HepG2 (cell line): ENCODE results near the gene PMEL. TPM values are rescaled to one million over a fixed set of nuclear protein-coding genes. Genes with fewer than 3 reads are reported as not detected.
A peak's percentile ranks its signal among the peaks of the same experiment; 100 is the strongest.

ENCODE experiments used
- HNRNPL ChIP-seq: fragments of 200-400 bp; formaldehyde crosslinking; IDR thresholded peaks from 2 replicates; pipeline ENCODE4 v1.6.1; 2017; ENCODE audit warnings: mild to moderate bottlenecking, low read depth, low read length
- HOXA3 ChIP-seq: sonication (generic); formaldehyde crosslinking; IDR thresholded peaks from 2 replicates; pipeline ENCODE4 v1.5.0; 2020; ENCODE audit warnings: missing genetic modification reagents
- IRF2 ChIP-seq: IDR thresholded peaks from 2 replicates; pipeline ENCODE4 v1.6.1; 2018; ENCODE audit warnings: missing genetic modification reagents, missing compliant biosample characterization
- JUNB ChIP-seq: sonication (generic); formaldehyde crosslinking; IDR thresholded peaks from 2 replicates; pipeline ENCODE4 v1.8.0; 2022; ENCODE audit warnings: missing genetic modification reagents, mild to moderate bottlenecking, borderline replicate concordance
- KDM4B ChIP-seq: sonication (generic); formaldehyde crosslinking; IDR thresholded peaks from 2 replicates; pipeline ENCODE4 v1.4.0; 2020; ENCODE audit warnings: missing genetic modification reagents
- NCOR1 ChIP-seq: fragments of 200-600 bp; sonication (generic); IDR thresholded peaks from 2 replicates; pipeline ENCODE4 v1.7.0; 2017; ENCODE audit warnings: antibody characterized with exemption, low read length, borderline replicate concordance
- NFIC ChIP-seq: IDR thresholded peaks from 2 replicates; pipeline ENCODE4 v1.6.1; 2012; ENCODE audit warnings: mild to moderate bottlenecking, low read length, inconsistent platforms
- RBM39 ChIP-seq: fragments of 200-400 bp; formaldehyde crosslinking; IDR thresholded peaks from one replicate; pipeline ENCODE4 v1.6.1; 2018; ENCODE audit warnings: antibody characterized with exemption, mild to moderate bottlenecking, low read depth, low read length; ENCODE audit not compliant: poor library complexity, severe bottlenecking
- RFXAP ChIP-seq: sonication (generic); formaldehyde crosslinking; IDR thresholded peaks from 2 replicates; pipeline ENCODE4 v1.4.0; 2020; ENCODE audit warnings: missing genetic modification reagents, borderline replicate concordance
- SOX5 ChIP-seq: IDR thresholded peaks from 2 replicates; pipeline ENCODE4 v1.6.1; 2016; ENCODE audit warnings: borderline replicate concordance
- TOE1 ChIP-seq: sonication (generic); formaldehyde crosslinking; IDR thresholded peaks from 2 replicates; pipeline ENCODE4 v1.4.0; 2020; ENCODE audit warnings: mild to moderate bottlenecking, missing genetic modification reagents
- ZBTB7A ChIP-seq: sonication (generic); formaldehyde crosslinking; IDR thresholded peaks from 2 replicates; pipeline ENCODE4 v1.8.0; 2022; ENCODE audit warnings: mild to moderate bottlenecking, missing genetic modification reagents
- ZNF451 ChIP-seq: sonication (generic); formaldehyde crosslinking; IDR thresholded peaks from 2 replicates; pipeline ENCODE4 v1.5.0; 2020; ENCODE audit warnings: mild to moderate bottlenecking, missing genetic modification reagents
- ZNF782 ChIP-seq: sonication (generic); formaldehyde crosslinking; IDR thresholded peaks from 2 replicates; pipeline ENCODE4 v1.4.0; 2020; ENCODE audit warnings: missing genetic modification reagents, mild to moderate bottlenecking, borderline replicate concordance
- ZNF816 ChIP-seq: sonication (generic); formaldehyde crosslinking; IDR thresholded peaks from 2 replicates; pipeline ENCODE4 v1.8.0; 2022; ENCODE audit warnings: missing genetic modification reagents, mild to moderate bottlenecking, borderline replicate concordance
- polyA plus RNA-seq, 8 experiments: library from polyadenylated mRNA; depleted of rRNA in 3 of 8; stranded (reverse) in 7 of 8; unstranded in 1 of 8; fragments of >200 nt; fragmentation: Illumina TruSeq in 4 of 8; extraction: Trizol in 4 of 8; gene quantifications; 2 replicates each; pipeline versions ENCODE4 v1.2.1 to v1.2.3, GENCODE V29; 2011 to 2016; ENCODE audit warnings: low read depth in 4 of 8, missing spikeins in 1 of 8, mixed read lengths in 1 of 8; ENCODE audit not compliant: insufficient read depth in 1 of 8
- total RNA-seq, 5 experiments: library from RNA; depleted of rRNA; stranded (reverse); fragments of >200 nt; fragmentation: Illumina TruSeq; extraction: Trizol; gene quantifications; 2 replicates each; pipeline ENCODE4 v1.2.3, GENCODE V29; 2016; ENCODE audit warnings: low read depth in 1 of 5
- TF ChIP-seq, protein P1 (sequence below): sonication (generic); formaldehyde crosslinking; conservative IDR thresholded peaks from 2 replicates; pipeline ENCODE4 v1.4.0; 2020; ENCODE audit warnings: missing genetic modification reagents
- TF ChIP-seq, protein P2 (sequence below): sonication (generic); formaldehyde crosslinking; IDR thresholded peaks from 2 replicates; pipeline ENCODE4 v1.4.0; 2020; ENCODE audit warnings: mild to moderate bottlenecking, low read depth, missing genetic modification reagents
- TF ChIP-seq, protein P3 (sequence below): sonication (generic); formaldehyde crosslinking; IDR thresholded peaks from 2 replicates; pipeline ENCODE4 v1.5.1; 2020; ENCODE audit warnings: missing genetic modification reagents, mild to moderate bottlenecking, borderline replicate concordance
- TF ChIP-seq, protein P4 (sequence below): IDR thresholded peaks from 2 replicates; pipeline ENCODE4 v1.6.1; 2016; ENCODE audit warnings: control low read depth
- TF ChIP-seq, protein P5 (sequence below): sonication (generic); formaldehyde crosslinking; IDR thresholded peaks from 2 replicates; pipeline ENCODE4 v1.5.0; 2020; ENCODE audit warnings: mild to moderate bottlenecking, missing genetic modification reagents

PMEL gene
- total and polyA plus RNA-seq, 2 of the 13 experiments (the other 11 are each of a cell fraction or from before 2014, with no cell fraction given) = 0.49 to 3.3 TPM

DNA sequence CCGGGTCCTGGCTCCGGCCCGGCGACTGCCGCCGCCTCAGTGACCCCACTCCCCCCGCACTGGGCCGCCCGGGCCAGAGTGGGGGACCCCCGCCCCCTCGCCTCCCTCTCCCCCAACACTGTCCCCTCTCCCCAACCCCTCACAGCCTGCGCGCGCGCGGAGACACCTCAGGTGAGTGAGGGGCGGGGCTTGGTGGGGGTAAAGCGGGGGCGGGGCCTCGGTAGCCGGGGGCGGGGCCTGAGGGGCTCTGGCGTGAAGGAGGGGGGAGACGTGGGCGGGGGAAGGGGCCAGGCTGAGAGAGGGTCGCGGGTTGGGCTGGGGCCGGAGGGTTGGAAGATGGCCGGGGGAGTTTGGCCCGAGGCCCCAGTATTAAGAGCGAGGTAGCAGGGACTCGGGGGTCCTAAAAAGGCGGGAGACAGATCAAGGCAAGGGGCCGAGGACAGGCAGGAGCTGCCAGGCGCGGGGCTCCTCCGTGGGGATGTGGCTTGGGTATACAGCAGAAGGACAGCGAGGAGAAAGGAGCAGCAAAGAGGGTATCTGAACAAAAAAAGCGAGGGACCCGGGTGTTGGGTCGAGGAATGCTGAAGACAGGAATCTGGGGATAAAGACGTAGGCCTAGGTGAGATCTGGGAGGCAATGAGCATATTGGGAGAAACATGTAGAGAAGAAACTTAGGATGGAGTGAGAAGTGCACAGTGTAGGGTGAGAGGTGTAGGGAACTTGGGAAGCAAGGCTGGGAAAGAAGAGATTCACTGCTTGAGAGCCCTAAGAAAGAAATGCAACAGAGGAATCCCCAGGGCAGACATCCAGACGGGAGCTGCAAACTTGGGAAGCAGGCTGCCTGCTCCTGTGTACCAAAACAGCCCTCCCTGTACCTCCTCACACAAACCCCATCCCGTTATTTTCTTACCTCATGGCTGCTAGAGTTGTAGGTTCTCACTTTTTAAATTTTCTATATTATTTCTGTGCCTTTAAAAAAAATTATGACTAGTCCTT lies 42.0 kb upstream of the PMEL start (continued):
- no peak for TF ChIP-seq RFXAP (CRISPR knock-in tag)
- no peak for TF ChIP-seq JUNB (CRISPR knock-in tag)
- no peak for TF ChIP-seq NCOR1
- no peak for TF ChIP-seq SOX5
- TF ChIP-seq TOE1 (CRISPR knock-in tag) = no peak
- no peak for TF ChIP-seq ZNF782 (CRISPR knock-in tag)
- TF ChIP-seq, protein P1, sequence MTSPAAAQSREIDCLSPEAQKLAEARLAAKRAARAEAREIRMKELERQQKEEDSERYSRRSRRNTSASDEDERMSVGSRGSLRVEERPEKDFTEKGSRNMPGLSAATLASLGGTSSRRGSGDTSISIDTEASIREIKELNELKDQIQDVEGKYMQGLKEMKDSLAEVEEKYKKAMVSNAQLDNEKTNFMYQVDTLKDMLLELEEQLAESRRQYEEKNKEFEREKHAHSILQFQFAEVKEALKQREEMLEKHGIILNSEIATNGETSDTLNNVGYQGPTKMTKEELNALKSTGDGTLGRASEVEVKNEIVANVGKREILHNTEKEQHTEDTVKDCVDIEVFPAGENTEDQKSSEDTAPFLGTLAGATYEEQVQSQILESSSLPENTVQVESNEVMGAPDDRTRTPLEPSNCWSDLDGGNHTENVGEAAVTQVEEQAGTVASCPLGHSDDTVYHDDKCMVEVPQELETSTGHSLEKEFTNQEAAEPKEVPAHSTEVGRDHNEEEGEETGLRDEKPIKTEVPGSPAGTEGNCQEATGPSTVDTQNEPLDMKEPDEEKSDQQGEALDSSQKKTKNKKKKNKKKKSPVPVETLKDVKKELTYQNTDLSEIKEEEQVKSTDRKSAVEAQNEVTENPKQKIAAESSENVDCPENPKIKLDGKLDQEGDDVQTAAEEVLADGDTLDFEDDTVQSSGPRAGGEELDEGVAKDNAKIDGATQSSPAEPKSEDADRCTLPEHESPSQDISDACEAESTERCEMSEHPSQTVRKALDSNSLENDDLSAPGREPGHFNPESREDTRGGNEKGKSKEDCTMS (CRISPR knock-in tag) = no peak
- TF ChIP-seq, protein P2, sequence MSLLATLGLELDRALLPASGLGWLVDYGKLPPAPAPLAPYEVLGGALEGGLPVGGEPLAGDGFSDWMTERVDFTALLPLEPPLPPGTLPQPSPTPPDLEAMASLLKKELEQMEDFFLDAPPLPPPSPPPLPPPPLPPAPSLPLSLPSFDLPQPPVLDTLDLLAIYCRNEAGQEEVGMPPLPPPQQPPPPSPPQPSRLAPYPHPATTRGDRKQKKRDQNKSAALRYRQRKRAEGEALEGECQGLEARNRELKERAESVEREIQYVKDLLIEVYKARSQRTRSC (CRISPR knock-in tag) = no peak
- TF ChIP-seq ZBTB7A (CRISPR knock-in tag) = 0 out of 2 replicates have a peak, but pooled peaks have one; percentile 25
- TF ChIP-seq, protein P3, sequence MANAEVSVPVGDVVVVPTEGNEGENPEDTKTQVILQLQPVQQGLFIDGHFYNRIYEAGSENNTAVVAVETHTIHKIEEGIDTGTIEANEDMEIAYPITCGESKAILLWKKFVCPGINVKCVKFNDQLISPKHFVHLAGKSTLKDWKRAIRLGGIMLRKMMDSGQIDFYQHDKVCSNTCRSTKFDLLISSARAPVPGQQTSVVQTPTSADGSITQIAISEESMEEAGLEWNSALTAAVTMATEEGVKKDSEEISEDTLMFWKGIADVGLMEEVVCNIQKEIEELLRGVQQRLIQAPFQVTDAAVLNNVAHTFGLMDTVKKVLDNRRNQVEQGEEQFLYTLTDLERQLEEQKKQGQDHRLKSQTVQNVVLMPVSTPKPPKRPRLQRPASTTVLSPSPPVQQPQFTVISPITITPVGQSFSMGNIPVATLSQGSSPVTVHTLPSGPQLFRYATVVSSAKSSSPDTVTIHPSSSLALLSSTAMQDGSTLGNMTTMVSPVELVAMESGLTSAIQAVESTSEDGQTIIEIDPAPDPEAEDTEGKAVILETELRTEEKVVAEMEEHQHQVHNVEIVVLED (CRISPR knock-in tag) = no peak
- TF ChIP-seq, protein P4, sequence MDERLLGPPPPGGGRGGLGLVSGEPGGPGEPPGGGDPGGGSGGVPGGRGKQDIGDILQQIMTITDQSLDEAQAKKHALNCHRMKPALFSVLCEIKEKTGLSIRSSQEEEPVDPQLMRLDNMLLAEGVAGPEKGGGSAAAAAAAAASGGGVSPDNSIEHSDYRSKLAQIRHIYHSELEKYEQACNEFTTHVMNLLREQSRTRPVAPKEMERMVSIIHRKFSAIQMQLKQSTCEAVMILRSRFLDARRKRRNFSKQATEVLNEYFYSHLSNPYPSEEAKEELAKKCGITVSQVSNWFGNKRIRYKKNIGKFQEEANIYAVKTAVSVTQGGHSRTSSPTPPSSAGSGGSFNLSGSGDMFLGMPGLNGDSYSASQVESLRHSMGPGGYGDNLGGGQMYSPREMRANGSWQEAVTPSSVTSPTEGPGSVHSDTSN (CRISPR knock-in tag) = no peak
- TF ChIP-seq KDM4B (CRISPR knock-in tag) = no peak
- no peak for TF ChIP-seq IRF2
- TF ChIP-seq, protein P5, sequence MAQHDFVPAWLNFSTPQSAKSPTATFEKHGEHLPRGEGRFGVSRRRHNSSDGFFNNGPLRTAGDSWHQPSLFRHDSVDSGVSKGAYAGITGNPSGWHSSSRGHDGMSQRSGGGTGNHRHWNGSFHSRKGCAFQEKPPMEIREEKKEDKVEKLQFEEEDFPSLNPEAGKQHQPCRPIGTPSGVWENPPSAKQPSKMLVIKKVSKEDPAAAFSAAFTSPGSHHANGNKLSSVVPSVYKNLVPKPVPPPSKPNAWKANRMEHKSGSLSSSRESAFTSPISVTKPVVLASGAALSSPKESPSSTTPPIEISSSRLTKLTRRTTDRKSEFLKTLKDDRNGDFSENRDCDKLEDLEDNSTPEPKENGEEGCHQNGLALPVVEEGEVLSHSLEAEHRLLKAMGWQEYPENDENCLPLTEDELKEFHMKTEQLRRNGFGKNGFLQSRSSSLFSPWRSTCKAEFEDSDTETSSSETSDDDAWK (CRISPR knock-in tag) = no peak
- TF ChIP-seq RBM39 = peak; percentile 22
- TF ChIP-seq ZNF816 = 0 out of 2 replicates have a peak, but pooled peaks have one; percentile 12
- no peak for TF ChIP-seq ZNF451
- TF ChIP-seq HNRNPL = no peak
- TF ChIP-seq HOXA3 (CRISPR knock-in tag) = 0 out of 2 replicates have a peak, but pooled peaks have one; percentile 3
- no peak for TF ChIP-seq NFIC
